Gastrocnemius medialis (tissue), 4 donors: ENCODE data around the gene SYMPK. TPM values are rescaled to one million over a fixed set of nuclear protein-coding genes. Genes with fewer than 3 reads are reported as not detected.

Experiments
- ATAC-seq, 2 donors: fragments of 150-250 bp; one replicate each; pipeline ENCODE4 v1.9.1; 2016
- DNase-seq, 2 donors: peaks; one replicate each; pipeline ENCODE4 v3.0.0-alpha.2; 2019
- H3K27ac ChIP-seq, 4 donors: fragments of 200-600 bp; sonication (generic); 1 replicate in 1 of 4; 2 replicates in 3 of 4; pipeline ENCODE4 v1.5.1; 2016 to 2018; ENCODE audit warnings: mild to moderate bottlenecking in 2 of 4, moderate library complexity in 1 of 4
- H3K27me3 ChIP-seq, 3 donors: fragments of 200-600 bp; sonication (generic) in 2 of 3; 1 replicate in 1 of 3; 2 replicates in 2 of 3; pipeline versions ENCODE4 v1.5.1 to v1.6.0; 2016 to 2019; ENCODE audit warnings: mild to moderate bottlenecking in 1 of 3, moderate library complexity in 1 of 3
- H3K36me3 ChIP-seq, 2 donors: fragments of 200-600 bp; sonication (generic) in 1 of 2; one replicate each; pipeline ENCODE4 v1.5.1; 2017 to 2018
- H3K4me1 ChIP-seq, 2 donors: fragments of 200-600 bp; sonication (generic) in 1 of 2; one replicate each; pipeline ENCODE4 v1.5.1; 2016 to 2017; ENCODE audit warnings: mild to moderate bottlenecking in 2 of 2
- H3K4me3 ChIP-seq, 4 donors: fragments of 200-600 bp; sonication (generic) in 3 of 4; 1 replicate in 1 of 4; 2 replicates in 3 of 4; pipeline ENCODE4 v1.5.1; 2016 to 2019; ENCODE audit warnings: mild to moderate bottlenecking in 2 of 4
- H3K9me3 ChIP-seq, 3 donors: fragments of 200-600 bp; sonication (generic) in 2 of 3; 1 replicate in 1 of 3; 2 replicates in 2 of 3; pipeline ENCODE4 v1.5.1; 2016 to 2019
- POLR2A ChIP-seq, 2 donors: fragments of 450-650 bp; IDR thresholded peaks; one replicate each; pipeline ENCODE4 v1.6.1; 2017; ENCODE audit warnings: antibody characterized with exemption in 2 of 2, mild to moderate bottlenecking in 2 of 2, moderate library complexity in 2 of 2
- in situ Hi-C, 4 donors: fragments of 200-750 bp; cut with MboI; loops; one replicate each; pipeline versions ENCODE4 v1.15.0 to v1.8.0; 2017; ENCODE audit warnings: low sequenced_read_pairs in 4 of 4
- intact Hi-C: fragments of 100-400 bp; cut with DNase I; formaldehyde crosslinking; loops from one replicate; pipeline ENCODE4 v1.15.1; 2023; ENCODE audit warnings: low total_unique reads
- total RNA-seq, 4 donors: library from RNA; depleted of rRNA; stranded (reverse); fragments of >200 nt; gene quantifications; one replicate each; pipeline versions ENCODE4 v1.1.0 to v1.2.3, GENCODE V29; 2016
- TF ChIP-seq, protein P1 (sequence below), 5 experiments: fragments of 450-650 bp in 3 of 5; fragments of 200-600 bp in 2 of 5; sonication (generic) in 2 of 5; IDR thresholded peaks in 4 of 5; conservative IDR thresholded peaks in 1 of 5; 1 replicate in 4 of 5; 2 replicates in 1 of 5; pipeline ENCODE4 v1.5.1; 2016 to 2019; ENCODE audit warnings: antibody characterized with exemption in 5 of 5, mild to moderate bottlenecking in 3 of 5, moderate library complexity in 3 of 5

Gene SYMPK
- total RNA-seq, 4 donors from 2014 or later = 14.1 to 64.6 (median 34.9) TPM

- intact Hi-C loops = no loop called here
- H3K9me3 ChIP-seq = no peaks in the 10 kb centered on the region
- no peak overlapping the region for H3K4me3 ChIP-seq
- H3K27ac ChIP-seq = no peak overlapping the region
- in situ Hi-C loops = no loop called here
- H3K4me1 ChIP-seq = peaks cover 0 to 10% of the 10 kb centered on the region in 2 donors
- ATAC-seq (no peak), DNase-seq (no peak)
- peaks cover 0 to 43% of the 10 kb centered on the region in 2 donors for H3K36me3 ChIP-seq
- TF ChIP-seq, protein P1, sequence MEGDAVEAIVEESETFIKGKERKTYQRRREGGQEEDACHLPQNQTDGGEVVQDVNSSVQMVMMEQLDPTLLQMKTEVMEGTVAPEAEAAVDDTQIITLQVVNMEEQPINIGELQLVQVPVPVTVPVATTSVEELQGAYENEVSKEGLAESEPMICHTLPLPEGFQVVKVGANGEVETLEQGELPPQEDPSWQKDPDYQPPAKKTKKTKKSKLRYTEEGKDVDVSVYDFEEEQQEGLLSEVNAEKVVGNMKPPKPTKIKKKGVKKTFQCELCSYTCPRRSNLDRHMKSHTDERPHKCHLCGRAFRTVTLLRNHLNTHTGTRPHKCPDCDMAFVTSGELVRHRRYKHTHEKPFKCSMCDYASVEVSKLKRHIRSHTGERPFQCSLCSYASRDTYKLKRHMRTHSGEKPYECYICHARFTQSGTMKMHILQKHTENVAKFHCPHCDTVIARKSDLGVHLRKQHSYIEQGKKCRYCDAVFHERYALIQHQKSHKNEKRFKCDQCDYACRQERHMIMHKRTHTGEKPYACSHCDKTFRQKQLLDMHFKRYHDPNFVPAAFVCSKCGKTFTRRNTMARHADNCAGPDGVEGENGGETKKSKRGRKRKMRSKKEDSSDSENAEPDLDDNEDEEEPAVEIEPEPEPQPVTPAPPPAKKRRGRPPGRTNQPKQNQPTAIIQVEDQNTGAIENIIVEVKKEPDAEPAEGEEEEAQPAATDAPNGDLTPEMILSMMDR (IDR thresholded peaks at IDR 0.05 in 4 of 5, conservative IDR thresholded peaks at IDR 0.05 in 1 of 5) = no peak
- TF ChIP-seq POLR2A (IDR thresholded peaks at IDR 0.05) = no peak
- H3K27me3 ChIP-seq = peaks cover 0 to 8% (median 5%) of the 10 kb centered on the region in 3 donors
Measured at GRCh38 chr19:45820413-45821102, 42.4 kb downstream of the SYMPK start.

GRCh38 chr19:45819769-45820168, 43.2 kb downstream of the SYMPK start:
- DNase-seq (no peak), ATAC-seq (no peak)
- intact Hi-C loops (loop anchor here (5.0 kb wide), 1 partner anchor 198 kb away; no protein-coding TSS in a partner anchor), in situ Hi-C loops (no loop called here)
- no peak overlapping the region for H3K27ac ChIP-seq
- no peak for TF ChIP-seq POLR2A (IDR thresholded peaks at IDR 0.05)
- TF ChIP-seq, protein P1 (IDR thresholded peaks at IDR 0.05 in 4 of 5, conservative IDR thresholded peaks at IDR 0.05 in 1 of 5) = no peak
- no peak overlapping the region for H3K4me3 ChIP-seq
- peaks cover 0 to 10% of the 10 kb centered on the region in 2 donors for H3K4me1 ChIP-seq
- H3K9me3 ChIP-seq = no peaks in the 10 kb centered on the region
- H3K36me3 ChIP-seq = peaks cover 0 to 35% of the 10 kb centered on the region in 2 donors
- H3K27me3 ChIP-seq = peaks cover 0 to 11% (median 5%) of the 10 kb centered on the region in 3 donors

GRCh38 chr19:45817725-45818301, 45.1 kb downstream of the SYMPK start:
- Histone ChIP-seq H3K9me3 (no peaks in the 10 kb centered on the region), H3K27ac (no peak overlapping the region), H3K4me3 (no peak overlapping the region), H3K36me3 (peaks cover 0 to 20% of the 10 kb centered on the region in 2 donors), H3K27me3 (peaks cover 0 to 11% (median 5%) of the 10 kb centered on the region in 3 donors), H3K4me1 (peaks cover 0 to 3% of the 10 kb centered on the region in 2 donors)
- in situ Hi-C loops (no loop called here), intact Hi-C loops (loop anchor here (2.0 to 5.0 kb wide), 2 partner anchors 69 to 199 kb away; partner anchors contain the start of gene IRF2BP1)
- no peak for TF ChIP-seq POLR2A (IDR thresholded peaks at IDR 0.05)
- TF ChIP-seq, protein P1 (IDR thresholded peaks at IDR 0.05 in 4 of 5, conservative IDR thresholded peaks at IDR 0.05 in 1 of 5) = no peak
- ATAC-seq (peak in 1 of 2 donors; percentile 5), DNase-seq (no peak)

GRCh38 chr19:45817010-45817724, 45.8 kb downstream of the SYMPK start:
- DNase-seq = peak; percentile 78 to 88
- intact Hi-C loops = loop anchor here (2.0 to 5.0 kb wide), 2 partner anchors 70 to 200 kb away; partner anchors contain the start of gene IRF2BP1
- in situ Hi-C loops = no loop called here
- Histone ChIP-seq H3K27ac (no peak overlapping the region), H3K9me3 (no peaks in the 10 kb centered on the region), H3K4me1 (peaks cover 0 to 3% of the 10 kb centered on the region in 2 donors), H3K27me3 (peaks cover 0 to 11% (median 5%) of the 10 kb centered on the region in 3 donors), H3K36me3 (peaks cover 0 to 15% of the 10 kb centered on the region in 2 donors), H3K4me3 (no peak overlapping the region)
- peak; percentile 85 to 95 for ATAC-seq
- no peak for TF ChIP-seq POLR2A (IDR thresholded peaks at IDR 0.05)
- TF ChIP-seq, protein P1 (IDR thresholded peaks at IDR 0.05 in 4 of 5, conservative IDR thresholded peaks at IDR 0.05 in 1 of 5) = peak; percentile 87 to 96 (median 92)
